Measurements from ENCODE around the gene SLC5A11.
"Not testable (repeated sequence)": the region's sequence is repeated elsewhere in the genome, so short reads cannot be mapped to it uniquely, and the experiment has no call there.

Gene SLC5A11

GRCh38 chr16:24871891-24872290, 26.1 kb downstream of the SLC5A11 start:
- Histone ChIP-seq H3K9ac (no peak overlapping the region), H3K27me3 (no peaks in the 10 kb centered on the region), H3K4me1 (peaks cover 0 to 4% (median 0%) of the 10 kb centered on the region in 10 experiments; a peak in 2 of 20 replicates), H3K27ac (no peak overlapping the region), H3K9me3 (replicated peaks in 1 of 11) (no peaks in the 10 kb centered on the region), H3K4me3 (no peak overlapping the region), H4K20me1 (no peaks in the 10 kb centered on the region; a peak in 1 of 22 replicates), H3K36me3 (no peaks in the 10 kb centered on the region), H3K4me2 (no peak overlapping the region)
- no peak for TF ChIP-seq Cebpa-rat (IDR thresholded peaks at IDR 0.05)

- Histone ChIP-seq H3K36me3 (no peaks in the 10 kb centered on the region), H3K4me3 (no peak overlapping the region), H4K20me1 (no peaks in the 10 kb centered on the region; a peak in 1 of 22 replicates), H3K27ac (no peak overlapping the region), H3K9ac (no peak overlapping the region), H3K27me3 (no peaks in the 10 kb centered on the region), H3K9me3 (replicated peaks in 1 of 11) (no peaks in the 10 kb centered on the region), H3K4me2 (no peak overlapping the region), H3K4me1 (peaks cover 0 to 4% (median 0%) of the 10 kb centered on the region in 10 experiments; a peak in 2 of 20 replicates)
- no peak for TF ChIP-seq Cebpa-rat (IDR thresholded peaks at IDR 0.05)
Measured at GRCh38 chr16:24873028-24873427, 27.3 kb downstream of the SLC5A11 start.

GRCh38 chr16:24875466-24875865, 29.7 kb downstream of the SLC5A11 start:
- H3K4me2 ChIP-seq: no peak overlapping the region
- H3K27me3 ChIP-seq: no peaks in the 10 kb centered on the region
- H3K4me1 ChIP-seq: peaks cover 0 to 4% (median 0%) of the 10 kb centered on the region in 10 experiments; a peak in 2 of 20 replicates
- peaks cover 0 to 14% (median 12%) of the 10 kb centered on the region in 11 experiments; a peak in 17 of 22 replicates for H3K9me3 ChIP-seq (replicated peaks in 1 of 11)
- H3K27ac ChIP-seq: no peak overlapping the region
- no peak overlapping the region for H3K4me3 ChIP-seq
- H3K36me3 ChIP-seq: no peaks in the 10 kb centered on the region
- H3K9ac ChIP-seq: no peak overlapping the region
- H4K20me1 ChIP-seq: no peaks in the 10 kb centered on the region; a peak in 1 of 22 replicates
- no peak for TF ChIP-seq Cebpa-rat (IDR thresholded peaks at IDR 0.05)

GRCh38 chr16:24876231-24876630, 30.5 kb downstream of the SLC5A11 start:
- peaks cover 0 to 4% (median 0%) of the 10 kb centered on the region in 10 experiments; a peak in 2 of 20 replicates for H3K4me1 ChIP-seq
- H3K4me2 ChIP-seq: no peak overlapping the region
- no peak overlapping the region for H3K4me3 ChIP-seq
- H3K9me3 ChIP-seq (replicated peaks in 1 of 11): peaks cover 0 to 17% (median 14%) of the 10 kb centered on the region in 11 experiments; a peak in 17 of 22 replicates
- no peak overlapping the region for H3K27ac ChIP-seq
- H3K36me3 ChIP-seq: no peaks in the 10 kb centered on the region
- H3K27me3 ChIP-seq: no peaks in the 10 kb centered on the region
- TF ChIP-seq Cebpa-rat (IDR thresholded peaks at IDR 0.05): no peak
- no peak overlapping the region for H3K9ac ChIP-seq
- H4K20me1 ChIP-seq: no peaks in the 10 kb centered on the region; a peak in 1 of 22 replicates

- TF ChIP-seq Cebpa-rat (IDR thresholded peaks at IDR 0.05): no peak
- Histone ChIP-seq H3K27me3 (no peaks in the 10 kb centered on the region), H4K20me1 (no peaks in the 10 kb centered on the region; a peak in 1 of 22 replicates), H3K9me3 (replicated peaks in 1 of 11) (peaks cover 0 to 17% (median 14%) of the 10 kb centered on the region in 11 experiments; a peak in 17 of 22 replicates), H3K4me3 (no peak overlapping the region), H3K4me2 (no peak overlapping the region), H3K36me3 (no peaks in the 10 kb centered on the region), H3K9ac (no peak overlapping the region), H3K27ac (no peak overlapping the region), H3K4me1 (no peaks in the 10 kb centered on the region)
Measured at GRCh38 chr16:24879684-24880083, 33.9 kb downstream of the SLC5A11 start.

GRCh38 chr16:24883714-24884151, 38.0 kb downstream of the SLC5A11 start:
- Histone ChIP-seq H3K4me2 (no peak overlapping the region), H3K9me3 (replicated peaks in 1 of 11) (peaks cover 9 to 29% (median 15%) of the 10 kb centered on the region in 11 experiments; a peak in 18 of 22 replicates), H4K20me1 (no peaks in the 10 kb centered on the region), H3K4me1 (no peaks in the 10 kb centered on the region), H3K9ac (no peak overlapping the region), H3K27me3 (no peaks in the 10 kb centered on the region), H3K4me3 (no peak overlapping the region), H3K36me3 (no peaks in the 10 kb centered on the region), H3K27ac (no peak overlapping the region)
- no peak for TF ChIP-seq Cebpa-rat (IDR thresholded peaks at IDR 0.05)

- H3K4me1 ChIP-seq: no peaks in the 10 kb centered on the region
- H3K9ac ChIP-seq: no peak overlapping the region
- H3K27me3 ChIP-seq: no peaks in the 10 kb centered on the region
- no peak overlapping the region for H3K4me2 ChIP-seq
- no peaks in the 10 kb centered on the region for H3K36me3 ChIP-seq
- no peak for TF ChIP-seq Cebpa-rat (IDR thresholded peaks at IDR 0.05)
- H4K20me1 ChIP-seq: no peaks in the 10 kb centered on the region
- peaks cover 0 to 14% (median 3%) of the 10 kb centered on the region in 11 experiments; a peak in 6 of 22 replicates for H3K9me3 ChIP-seq (replicated peaks in 1 of 11)
- no peak overlapping the region for H3K4me3 ChIP-seq
- H3K27ac ChIP-seq: no peak overlapping the region
Measured at GRCh38 chr16:24887472-24887871, 41.7 kb downstream of the SLC5A11 start.

GRCh38 chr16:24890746-24891145, 45.0 kb downstream of the SLC5A11 start:
- Histone ChIP-seq H4K20me1 (no peaks in the 10 kb centered on the region), H3K9ac (no peak overlapping the region), H3K36me3 (no peaks in the 10 kb centered on the region), H3K4me1 (no peaks in the 10 kb centered on the region), H3K4me2 (no peak overlapping the region), H3K27me3 (no peaks in the 10 kb centered on the region), H3K4me3 (no peak overlapping the region), H3K9me3 (replicated peaks in 1 of 11) (peaks cover 0 to 14% (median 3%) of the 10 kb centered on the region in 11 experiments; a peak in 6 of 22 replicates), H3K27ac (no peak overlapping the region)
- TF ChIP-seq Cebpa-rat (IDR thresholded peaks at IDR 0.05): no peak

GRCh38 chr16:24896439-24896838, 50.7 kb downstream of the SLC5A11 start:
- Histone ChIP-seq H4K20me1 (no peaks in the 10 kb centered on the region), H3K4me2 (no peak overlapping the region), H3K9me3 (replicated peaks in 1 of 11) (peaks cover 0 to 6% (median 0%) of the 10 kb centered on the region in 11 experiments; a peak in 2 of 22 replicates), H3K27ac (no peak overlapping the region), H3K4me1 (peaks cover 0 to 11% (median 0%) of the 10 kb centered on the region in 10 experiments; a peak in 1 of 20 replicates), H3K27me3 (no peaks in the 10 kb centered on the region), H3K9ac (no peak overlapping the region), H3K4me3 (no peak overlapping the region), H3K36me3 (no peaks in the 10 kb centered on the region)
- TF ChIP-seq Cebpa-rat (IDR thresholded peaks at IDR 0.05): no peak

GRCh38 chr16:24897522-24897921, 51.8 kb downstream of the SLC5A11 start:
- peaks cover 0 to 11% (median 0%) of the 10 kb centered on the region in 10 experiments; a peak in 1 of 20 replicates for H3K4me1 ChIP-seq
- not testable (repeated sequence) for H4K20me1 ChIP-seq; H3K27me3 ChIP-seq; H3K9me3 ChIP-seq (replicated peaks in 1 of 11); H3K36me3 ChIP-seq; H3K4me2 ChIP-seq; H3K4me3 ChIP-seq; H3K9ac ChIP-seq; H3K27ac ChIP-seq
